ENCODE results near the gene RELN. TPM values are rescaled to one million over a fixed set of nuclear protein-coding genes. Genes with fewer than 3 reads are reported as not detected.

The RELN gene
- total and polyA plus RNA-seq, 2 experiments from 2014 or later: 3.9 to 22.0 TPM

GRCh38 chr7:103573479-103574058 lies 415.9 kb downstream of the RELN start:
- H3K9me2 ChIP-seq (replicated peaks; ENCODE audit: insufficient read depth): no peaks in the 10 kb centered on the region
- DNase-seq (ENCODE audit: low spot score): peak; percentile 25
- no peak overlapping the region for H3K27ac ChIP-seq
- no peaks in the 10 kb centered on the region for H3K36me3 ChIP-seq (replicated peaks; ENCODE audit: insufficient read depth, low read depth)
- H3K27me3 ChIP-seq: no peaks in the 10 kb centered on the region
- H3K4me3 ChIP-seq: no peak overlapping the region
- no peak overlapping the region for H3K4me2 ChIP-seq
- no peak overlapping the region for H2AFZ ChIP-seq
- H4K20me1 ChIP-seq (ENCODE audit: insufficient read depth, poor library complexity, severe bottlenecking): no peaks in the 10 kb centered on the region
- no peaks in the 10 kb centered on the region for H3K79me2 ChIP-seq
- peaks cover 5% of the 10 kb centered on the region for H3K4me1 ChIP-seq (ENCODE audit: insufficient read depth)
- WGBS (ENCODE audit: low lambda C conversion rate, missing lambda C conversion rate): 52% methylated on average over 3 of the region's 3 CpGs
- H3K9me3 ChIP-seq (ENCODE audit: low read depth): no peaks in the 10 kb centered on the region
- TF ChIP-seq EZH2 (IDR thresholded peaks at IDR 0.05; ENCODE audit: borderline replicate concordance) (no peak), CTCF (IDR thresholded peaks at IDR 0.05; ENCODE audit: poor library complexity) (peak; percentile 70), EZH2phosphoT487 (IDR thresholded peaks at IDR 0.05; ENCODE audit: low read depth, severe bottlenecking, unreplicated experiment) (no peak)

- Histone ChIP-seq H4K20me1 (ENCODE audit: insufficient read depth, poor library complexity, severe bottlenecking) (no peaks in the 10 kb centered on the region), H3K4me1 (ENCODE audit: insufficient read depth) (peaks cover 5% of the 10 kb centered on the region), H3K4me3 (no peak overlapping the region), H3K4me2 (no peak overlapping the region), H3K79me2 (no peaks in the 10 kb centered on the region), H3K27ac (no peak overlapping the region), H2AFZ (no peak overlapping the region), H3K9me2 (replicated peaks; ENCODE audit: insufficient read depth) (no peaks in the 10 kb centered on the region), H3K27me3 (no peaks in the 10 kb centered on the region), H3K9me3 (ENCODE audit: low read depth) (no peaks in the 10 kb centered on the region), H3K36me3 (replicated peaks; ENCODE audit: insufficient read depth, low read depth) (no peaks in the 10 kb centered on the region)
- DNase-seq (ENCODE audit: low spot score): no peak
- 51% methylated on average over 4 of the region's 4 CpGs for WGBS (ENCODE audit: low lambda C conversion rate, missing lambda C conversion rate)
- TF ChIP-seq CTCF (IDR thresholded peaks at IDR 0.05; ENCODE audit: poor library complexity) (no peak), EZH2phosphoT487 (IDR thresholded peaks at IDR 0.05; ENCODE audit: low read depth, severe bottlenecking, unreplicated experiment) (no peak), EZH2 (IDR thresholded peaks at IDR 0.05; ENCODE audit: borderline replicate concordance) (no peak)
These were observed 417.9 kb downstream of the RELN start for GRCh38 chr7:103571586-103571985.

GRCh38 chr7:103569621-103570305 lies 419.7 kb downstream of the RELN start:
- Histone ChIP-seq H3K27ac (no peak overlapping the region), H3K4me1 (ENCODE audit: insufficient read depth) (peaks cover 5% of the 10 kb centered on the region), H4K20me1 (ENCODE audit: insufficient read depth, poor library complexity, severe bottlenecking) (no peaks in the 10 kb centered on the region), H3K79me2 (no peaks in the 10 kb centered on the region), H2AFZ (peak overlapping the region; percentile 28), H3K9me3 (ENCODE audit: low read depth) (no peaks in the 10 kb centered on the region), H3K4me3 (no peak overlapping the region), H3K9me2 (replicated peaks; ENCODE audit: insufficient read depth) (no peaks in the 10 kb centered on the region), H3K27me3 (no peaks in the 10 kb centered on the region), H3K4me2 (no peak overlapping the region), H3K36me3 (replicated peaks; ENCODE audit: insufficient read depth, low read depth) (no peaks in the 10 kb centered on the region)
- WGBS (ENCODE audit: low lambda C conversion rate, missing lambda C conversion rate): 52% methylated on average over 4 of the region's 4 CpGs
- DNase-seq (ENCODE audit: low spot score): no peak
- TF ChIP-seq EZH2phosphoT487 (IDR thresholded peaks at IDR 0.05; ENCODE audit: low read depth, severe bottlenecking, unreplicated experiment) (no peak), EZH2 (IDR thresholded peaks at IDR 0.05; ENCODE audit: borderline replicate concordance) (no peak)

- Histone ChIP-seq H3K27me3 (no peaks in the 10 kb centered on the region), H3K4me1 (ENCODE audit: insufficient read depth) (no peaks in the 10 kb centered on the region), H3K36me3 (replicated peaks; ENCODE audit: insufficient read depth, low read depth) (no peaks in the 10 kb centered on the region), H3K27ac (no peak overlapping the region), H4K20me1 (ENCODE audit: insufficient read depth, poor library complexity, severe bottlenecking) (no peaks in the 10 kb centered on the region), H3K9me2 (replicated peaks; ENCODE audit: insufficient read depth) (no peaks in the 10 kb centered on the region), H2AFZ (no peak overlapping the region), H3K4me3 (no peak overlapping the region), H3K4me2 (no peak overlapping the region), H3K79me2 (no peaks in the 10 kb centered on the region), H3K9me3 (ENCODE audit: low read depth) (no peaks in the 10 kb centered on the region)
- TF ChIP-seq CTCF (IDR thresholded peaks at IDR 0.05; ENCODE audit: poor library complexity) (no peak), EZH2phosphoT487 (IDR thresholded peaks at IDR 0.05; ENCODE audit: low read depth, severe bottlenecking, unreplicated experiment) (no peak), EZH2 (IDR thresholded peaks at IDR 0.05; ENCODE audit: borderline replicate concordance) (no peak)
- WGBS (ENCODE audit: low lambda C conversion rate, missing lambda C conversion rate): 75% methylated on average over 2 of the region's 2 CpGs
- DNase-seq (ENCODE audit: low spot score): no peak
These were observed 425.0 kb downstream of the RELN start for GRCh38 chr7:103564416-103564815.

All from hepatocyte (in vitro differentiated cells).